GM19395 (cell line): ENCODE data around the gene NGFR.

ENCODE experiments used
- ATAC-seq: cut with Tn5 transposase; IDR thresholded peaks from one replicate; pipeline ENCODE4 v1.9.1; 2021; ENCODE audit warnings: mild to moderate bottlenecking, moderate library complexity; ENCODE audit not compliant: unreplicated experiment

Gene NGFR

DNA sequence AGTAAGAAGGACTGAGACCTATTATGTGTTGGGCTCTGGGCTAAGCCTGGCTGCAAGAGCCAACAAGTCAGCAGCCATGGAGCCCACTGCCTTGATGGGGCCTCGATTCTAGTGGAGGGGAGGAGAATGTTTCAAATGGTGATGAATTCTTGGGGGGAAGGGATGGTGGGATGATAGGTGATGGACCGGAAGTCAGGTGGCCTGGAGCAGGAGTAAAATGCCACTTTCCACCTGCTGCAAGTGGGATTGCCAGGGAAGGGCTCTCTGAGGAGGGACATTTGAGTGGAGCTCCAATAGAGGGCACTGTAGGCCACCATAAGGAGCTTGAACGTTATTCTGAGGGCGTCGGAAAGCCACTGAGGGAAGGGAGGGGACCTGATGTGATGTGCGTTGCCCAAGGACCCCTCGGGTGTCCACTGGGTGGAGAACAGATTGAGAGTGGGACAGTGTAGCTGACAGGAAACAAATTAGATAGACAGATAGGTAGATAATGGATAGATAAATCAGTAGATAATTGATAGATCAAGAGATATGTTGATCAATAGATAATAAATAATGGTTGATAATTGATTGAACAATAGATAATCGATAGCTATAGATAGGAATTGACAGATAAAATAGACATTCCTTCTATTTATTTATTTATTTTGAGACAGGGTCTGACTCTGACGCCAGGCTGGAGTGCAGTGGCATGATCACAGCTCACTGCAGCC lies 62.4 kb downstream of the NGFR start:
- ATAC-seq: no peak
